Sigmoid colon (tissue), 7 donors: ENCODE data around the gene CTAGE9. TPM values are rescaled to one million over a fixed set of nuclear protein-coding genes. Genes with fewer than 3 reads are reported as not detected.

ENCODE experiments used
- DNase-seq: peaks from one replicate; pipeline ENCODE4 v3.0.0-alpha.2; 2019
- H3K27ac ChIP-seq, 4 donors: fragments of 200-600 bp; sonication (generic); one replicate each; pipeline ENCODE4 v1.5.1; 2016 to 2019; ENCODE audit warnings: mild to moderate bottlenecking in 1 of 4
- H3K27me3 ChIP-seq, 3 donors: fragments of 200-600 bp; sonication (generic); one replicate each; pipeline ENCODE4 v1.5.1; 2019; ENCODE audit warnings: mild to moderate bottlenecking in 1 of 3
- H3K36me3 ChIP-seq, 4 donors: fragments of 200-600 bp; sonication (generic); one replicate each; pipeline ENCODE4 v1.5.1; 2016 to 2019
- H3K4me1 ChIP-seq, 4 donors: fragments of 200-600 bp; sonication (generic); one replicate each; pipeline ENCODE4 v1.5.1; 2017 to 2019
- H3K4me3 ChIP-seq, 4 donors: fragments of 200-600 bp; sonication (generic); one replicate each; pipeline ENCODE4 v1.5.1; 2017 to 2019; ENCODE audit warnings: mild to moderate bottlenecking in 2 of 4, moderate library complexity in 1 of 4
- H3K9me3 ChIP-seq, 4 donors: fragments of 200-600 bp in 3 of 4; sonication (generic) in 3 of 4; one replicate each; pipeline versions ENCODE4 v1.5.1 to v1.6.1; 2013 to 2019
- EP300 ChIP-seq, 4 donors: sonication (generic); formaldehyde crosslinking; IDR thresholded peaks; one replicate each; pipeline ENCODE4 v1.6.1; 2017; ENCODE audit warnings: antibody characterized with exemption in 4 of 4
- POLR2A ChIP-seq, 2 donors: fragments of 450-650 bp; IDR thresholded peaks; one replicate each; pipeline ENCODE4 v1.6.1; 2016; ENCODE audit warnings: antibody characterized with exemption in 2 of 2, mild to moderate bottlenecking in 2 of 2, moderate library complexity in 2 of 2
- POLR2AphosphoS5 ChIP-seq, 4 donors: sonication (generic); formaldehyde crosslinking; IDR thresholded peaks; one replicate each; pipeline ENCODE4 v1.6.1; 2017; ENCODE audit warnings: antibody characterized with exemption in 4 of 4
- WGBS, 2 donors: extraction: QIAGEN DNeasy Blood & Tissue Kit; methylation state at CpG; one replicate each; pipeline ENCODE4 v1.1.7; 2013; 5-methylcytosine and 5-hydroxymethylcytosine counted together
- intact Hi-C: fragments of 100-400 bp; cut with DNase I; formaldehyde crosslinking; loops from one replicate; pipeline ENCODE4 v1.15.1; 2023
- polyA plus RNA-seq, 3 donors: library from polyadenylated mRNA; stranded (reverse); fragments of 200-250 nt; gene quantifications; one replicate each; pipeline ENCODE4 v1.2.3, GENCODE V29; 2013
- total RNA-seq, 4 donors: library from RNA; depleted of rRNA; stranded (reverse); fragments of >200 nt; gene quantifications; one replicate each; pipeline ENCODE4 v1.1.0, GENCODE V29; 2016
- TF ChIP-seq, protein P1 (sequence below), 4 experiments: fragments of 450-650 bp in 3 of 4; fragments of 200-600 bp in 1 of 4; IDR thresholded peaks; one replicate each; pipeline ENCODE4 v1.5.1; 2016 to 2019; ENCODE audit warnings: antibody characterized with exemption in 4 of 4, mild to moderate bottlenecking in 3 of 4, moderate library complexity in 2 of 4
- donor health status: healthy with polysubstance abuse.
- donor health status: Bipolar disorder and iron deficiency.
- donor health status: healthy.

Gene CTAGE9
- total and polyA plus RNA-seq, 7 donors = not detected

DNA sequence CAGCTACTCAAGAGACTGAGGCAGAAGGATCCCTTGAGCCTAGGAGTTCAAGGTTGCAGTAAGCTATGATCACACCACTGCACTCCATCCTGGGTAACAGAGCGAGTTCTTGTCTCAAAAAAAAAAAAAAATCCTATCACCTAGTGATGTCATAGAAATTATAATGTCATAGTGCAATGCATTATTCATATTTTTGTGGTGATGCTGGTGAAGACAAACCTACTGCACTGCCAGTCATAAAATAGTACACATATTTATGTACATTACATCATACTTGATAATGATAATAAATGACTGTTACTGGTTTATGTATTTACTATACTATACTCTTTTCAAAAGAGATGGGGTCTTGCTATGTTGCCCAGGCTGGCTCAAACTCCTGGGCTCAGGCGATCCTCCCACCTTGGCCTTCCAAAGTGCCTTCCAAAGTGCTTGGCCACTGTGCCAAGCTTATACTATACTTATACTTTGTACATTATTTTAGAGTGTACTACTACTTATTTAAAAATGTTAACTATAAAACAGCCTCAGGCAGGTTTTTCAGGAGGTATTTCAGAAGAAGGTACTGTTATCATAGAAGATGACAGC lies 47.1 kb downstream of the CTAGE9 start:
- Histone ChIP-seq H3K9me3 (no peaks in the 10 kb centered on the region), H3K27me3 (no peaks in the 10 kb centered on the region), H3K4me1 (no peaks in the 10 kb centered on the region), H3K27ac (no peak overlapping the region), H3K36me3 (no peaks in the 10 kb centered on the region), H3K4me3 (no peak overlapping the region)
- 97% methylated on average over 2 of the region's 2 CpGs for WGBS, 2 donors
- intact Hi-C loops = no loop called here
- no peak for DNase-seq
- TF ChIP-seq EP300 (IDR thresholded peaks at IDR 0.05) = no peak
- no peak for TF ChIP-seq POLR2A (IDR thresholded peaks at IDR 0.05)
- TF ChIP-seq, protein P1, sequence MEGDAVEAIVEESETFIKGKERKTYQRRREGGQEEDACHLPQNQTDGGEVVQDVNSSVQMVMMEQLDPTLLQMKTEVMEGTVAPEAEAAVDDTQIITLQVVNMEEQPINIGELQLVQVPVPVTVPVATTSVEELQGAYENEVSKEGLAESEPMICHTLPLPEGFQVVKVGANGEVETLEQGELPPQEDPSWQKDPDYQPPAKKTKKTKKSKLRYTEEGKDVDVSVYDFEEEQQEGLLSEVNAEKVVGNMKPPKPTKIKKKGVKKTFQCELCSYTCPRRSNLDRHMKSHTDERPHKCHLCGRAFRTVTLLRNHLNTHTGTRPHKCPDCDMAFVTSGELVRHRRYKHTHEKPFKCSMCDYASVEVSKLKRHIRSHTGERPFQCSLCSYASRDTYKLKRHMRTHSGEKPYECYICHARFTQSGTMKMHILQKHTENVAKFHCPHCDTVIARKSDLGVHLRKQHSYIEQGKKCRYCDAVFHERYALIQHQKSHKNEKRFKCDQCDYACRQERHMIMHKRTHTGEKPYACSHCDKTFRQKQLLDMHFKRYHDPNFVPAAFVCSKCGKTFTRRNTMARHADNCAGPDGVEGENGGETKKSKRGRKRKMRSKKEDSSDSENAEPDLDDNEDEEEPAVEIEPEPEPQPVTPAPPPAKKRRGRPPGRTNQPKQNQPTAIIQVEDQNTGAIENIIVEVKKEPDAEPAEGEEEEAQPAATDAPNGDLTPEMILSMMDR (IDR thresholded peaks at IDR 0.05) = no peak
- TF ChIP-seq POLR2AphosphoS5 (IDR thresholded peaks at IDR 0.05) = no peak

DNA sequence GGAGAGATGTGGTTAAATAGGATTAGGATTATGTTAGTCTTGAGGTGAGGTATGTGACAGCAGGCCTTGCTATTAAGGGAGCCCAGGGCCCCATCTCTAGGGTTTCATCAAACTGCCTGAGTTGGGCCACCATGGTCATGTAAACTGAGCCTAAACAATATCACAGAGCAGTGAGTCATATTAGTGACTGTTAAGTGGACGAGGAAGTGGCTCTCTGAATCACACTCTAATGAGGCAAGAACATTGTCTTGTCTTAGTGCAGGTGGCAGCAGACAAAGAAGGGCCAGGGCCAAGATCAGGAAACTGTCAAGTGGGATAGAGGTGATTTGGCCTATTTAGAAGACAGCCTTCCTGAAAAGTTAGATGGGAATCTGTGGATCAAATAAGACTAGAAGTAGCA lies 50.6 kb downstream of the CTAGE9 start:
- no peak for DNase-seq
- 15 to 53% methylated on average over 1 of the region's 1 CpG for WGBS, 2 donors
- Histone ChIP-seq H3K4me1 (no peaks in the 10 kb centered on the region), H3K4me3 (no peak overlapping the region), H3K36me3 (no peaks in the 10 kb centered on the region), H3K27me3 (no peaks in the 10 kb centered on the region), H3K27ac (no peak overlapping the region), H3K9me3 (no peaks in the 10 kb centered on the region)
- intact Hi-C loops = no loop called here
- TF ChIP-seq POLR2A (IDR thresholded peaks at IDR 0.05) = no peak
- TF ChIP-seq POLR2AphosphoS5 (IDR thresholded peaks at IDR 0.05) = no peak
- no peak for TF ChIP-seq EP300 (IDR thresholded peaks at IDR 0.05)
- TF ChIP-seq, protein P1 (IDR thresholded peaks at IDR 0.05) = no peak

Other genes with a start within 250 kb of the CTAGE9 start
- under 1 TPM in 1 of 4 donors, not detected in 3; 0.27 TPM for gene ARG1, start 137.8 kb downstream of the CTAGE9 start, total RNA-seq
- gene ARG1, start 137.8 kb downstream of the CTAGE9 start, polyA plus RNA-seq = 1 to 10 TPM in 1 of 3 donors, under 1 TPM in 1, not detected in 1; 0.17 to 1.2 TPM
- 10 to 100 TPM; 19.0 to 29.6 (median 25.0) TPM for gene MED23, start 82.8 kb downstream of the CTAGE9 start, total RNA-seq
- gene MED23, start 82.8 kb downstream of the CTAGE9 start, polyA plus RNA-seq = 10 to 100 TPM in 1 of 3 donors, 1 to 10 TPM in 2; 5.3 to 10.5 (median 6.0) TPM
- gene ENPP3, start 73.7 kb downstream of the CTAGE9 start, total RNA-seq = 1 to 10 TPM in 1 of 4 donors, under 1 TPM in 3; 0.14 to 1.1 (median 0.52) TPM
- gene ENPP3, start 73.7 kb downstream of the CTAGE9 start, polyA plus RNA-seq = 1 to 10 TPM; 1.8 to 5.9 (median 3.2) TPM
- gene OR2A4, start 9.6 kb downstream of the CTAGE9 start, total RNA-seq = under 1 TPM in 2 of 4 donors, not detected in 2; 0.82 to 0.95 TPM
- gene OR2A4, start 9.6 kb downstream of the CTAGE9 start, polyA plus RNA-seq = not detected
- gene ENPP1, start 97.0 kb upstream of the CTAGE9 start, total RNA-seq = 1 to 10 TPM; 3.6 to 7.2 (median 4.2) TPM
- 1 to 10 TPM; 1.2 to 2.5 (median 2.1) TPM for gene ENPP1, start 97.0 kb upstream of the CTAGE9 start, polyA plus RNA-seq
- gene CCN2, start 240.4 kb upstream of the CTAGE9 start, total RNA-seq = 100 to 1,000 TPM in 2 of 4 donors, 10 to 100 TPM in 2; 43.5 to 179 (median 93.2) TPM
- 10 to 100 TPM in 2 of 3 donors, 1 to 10 TPM in 1; 7.4 to 39.2 (median 13.2) TPM for gene CCN2, start 240.4 kb upstream of the CTAGE9 start, polyA plus RNA-seq